Liver (tissue), 2 donors: ENCODE results near the gene CREB3L1.

Experiments
- JUND ChIP-seq, 2 donors: IDR thresholded peaks; 2 replicates each; pipeline ENCODE4 v1.6.1; 2016; ENCODE audit warnings: antibody characterized with exemption in 2 of 2
- TF ChIP-seq, protein P1 (sequence below): IDR thresholded peaks from 2 replicates; pipeline ENCODE4 v1.6.1; 2016; ENCODE audit warnings: antibody characterized with exemption
- donor health status: healthy.

DNA sequence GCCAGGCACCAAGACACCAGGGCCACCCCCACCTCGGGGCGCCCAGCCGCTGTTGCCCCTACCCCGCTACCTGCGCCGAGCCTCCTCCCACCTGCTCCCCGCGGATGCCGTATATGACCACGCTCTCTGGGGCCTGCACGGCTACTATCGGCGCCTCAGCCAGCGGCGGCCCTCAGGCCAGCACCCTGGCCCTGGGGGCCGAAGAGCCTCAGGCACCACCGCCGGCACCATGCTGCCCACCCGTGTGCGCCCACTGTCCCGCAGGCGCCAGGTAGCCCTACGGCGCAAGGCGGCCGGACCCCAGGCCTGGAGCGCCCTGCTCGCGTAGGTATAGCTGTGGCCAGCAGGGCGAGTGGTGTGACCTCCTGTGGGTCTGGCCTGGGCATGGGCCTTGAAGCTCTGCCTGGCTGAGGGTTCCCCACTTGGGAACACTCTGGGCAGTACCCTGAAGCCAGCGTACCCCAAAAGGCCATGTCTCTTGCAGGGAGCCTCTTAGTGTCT is 89.2 kb downstream of the CREB3L1 start:
- TF ChIP-seq JUND (IDR thresholded peaks at IDR 0.05), result no peak
- TF ChIP-seq, protein P1, sequence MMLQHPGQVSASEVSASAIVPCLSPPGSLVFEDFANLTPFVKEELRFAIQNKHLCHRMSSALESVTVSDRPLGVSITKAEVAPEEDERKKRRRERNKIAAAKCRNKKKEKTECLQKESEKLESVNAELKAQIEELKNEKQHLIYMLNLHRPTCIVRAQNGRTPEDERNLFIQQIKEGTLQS, result no peak
